HUES6 (cell line): Measurements from ENCODE around the gene TRPC5OS.
A peak's percentile ranks its signal among the peaks of the same experiment; 100 is the strongest.

Experiments
- H3K27ac ChIP-seq: 2 replicates; pipeline ENCODE4 v1.7.0; 2013; ENCODE audit warnings: low read depth, mild to moderate bottlenecking, low read length, inconsistent platforms
- H3K27me3 ChIP-seq: 2 replicates; pipeline ENCODE4 v1.6.1; 2013; ENCODE audit warnings: low read length; ENCODE audit not compliant: control insufficient read depth, insufficient read depth
- H3K36me3 ChIP-seq: 2 replicates; pipeline ENCODE4 v1.6.1; 2013; ENCODE audit warnings: low read length; ENCODE audit not compliant: control insufficient read depth, insufficient read depth
- H3K4me1 ChIP-seq: 2 replicates; pipeline ENCODE4 v1.6.1; 2013; ENCODE audit warnings: low read length; ENCODE audit not compliant: control insufficient read depth, insufficient read depth
- H3K4me3 ChIP-seq: 2 replicates; pipeline ENCODE4 v1.5.1; 2013; ENCODE audit warnings: low read depth, low read length
- H3K9ac ChIP-seq: one replicate; pipeline ENCODE4 v1.6.1; 2013; ENCODE audit warnings: mild to moderate bottlenecking, low read length
- H3K9me3 ChIP-seq: 2 replicates; pipeline ENCODE4 v1.6.1; 2013; ENCODE audit warnings: low read depth, low read length; ENCODE audit not compliant: control insufficient read depth, insufficient read depth

Gene TRPC5OS

DNA sequence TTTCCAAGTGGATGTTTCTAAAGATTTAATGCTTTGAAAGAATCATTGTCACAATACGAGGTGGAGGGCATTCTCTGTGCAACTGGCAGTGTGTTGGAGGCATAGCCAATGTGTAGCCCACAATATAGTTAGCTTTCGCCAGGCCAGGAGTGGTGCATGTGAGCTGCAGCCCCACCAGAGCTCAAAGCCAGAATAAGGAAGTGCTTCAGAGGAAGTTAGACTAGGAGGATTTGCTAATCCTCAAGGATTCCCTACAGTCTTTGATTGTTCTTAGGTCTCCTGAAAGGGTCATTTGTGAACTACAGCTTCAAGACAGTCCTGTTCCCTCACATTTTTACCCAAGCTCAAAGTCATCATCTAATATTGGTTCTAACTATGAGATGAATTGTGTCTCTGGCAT, 16.4 kb downstream of the TRPC5OS start:
- Histone ChIP-seq H3K27me3 (peaks cover 7% of the 10 kb centered on the region; the same call in 1 of the 2 replicates), H3K4me3 (no peak overlapping the region)

GRCh38 chrX:111896148-111896547, 20.2 kb downstream of the TRPC5OS start:
- Histone ChIP-seq H3K9me3 (no peaks in the 10 kb centered on the region), H3K4me1 (no peaks in the 10 kb centered on the region), H3K27ac (no peak overlapping the region), H3K9ac (no peak overlapping the region), H3K36me3 (no peaks in the 10 kb centered on the region), H3K4me3 (no peak overlapping the region), H3K27me3 (peaks cover 13% of the 10 kb centered on the region; the same call in 1 of the 2 replicates)

More for the DNA sequence above, 16.4 kb downstream of the TRPC5OS start:
- Histone ChIP-seq H3K27ac (no peak overlapping the region), H3K36me3 (no peaks in the 10 kb centered on the region), H3K4me1 (no peaks in the 10 kb centered on the region), H3K9ac (no peak overlapping the region), H3K9me3 (no peaks in the 10 kb centered on the region)

GRCh38 chrX:111914398-111915090, 38.6 kb downstream of the TRPC5OS start:
- peak overlapping the region; percentile 32 for H3K9ac ChIP-seq
- H3K27me3 ChIP-seq, result peaks cover 24% of the 10 kb centered on the region; the same call in 1 of the 2 replicates
- no peak overlapping the region for H3K4me3 ChIP-seq
- H3K27ac ChIP-seq, result peak overlapping the region; percentile 61
- peaks cover 3% of the 10 kb centered on the region; the same call in 1 of the 2 replicates for H3K9me3 ChIP-seq
- no peaks in the 10 kb centered on the region for H3K36me3 ChIP-seq
- H3K4me1 ChIP-seq, result peaks cover 17% of the 10 kb centered on the region

DNA sequence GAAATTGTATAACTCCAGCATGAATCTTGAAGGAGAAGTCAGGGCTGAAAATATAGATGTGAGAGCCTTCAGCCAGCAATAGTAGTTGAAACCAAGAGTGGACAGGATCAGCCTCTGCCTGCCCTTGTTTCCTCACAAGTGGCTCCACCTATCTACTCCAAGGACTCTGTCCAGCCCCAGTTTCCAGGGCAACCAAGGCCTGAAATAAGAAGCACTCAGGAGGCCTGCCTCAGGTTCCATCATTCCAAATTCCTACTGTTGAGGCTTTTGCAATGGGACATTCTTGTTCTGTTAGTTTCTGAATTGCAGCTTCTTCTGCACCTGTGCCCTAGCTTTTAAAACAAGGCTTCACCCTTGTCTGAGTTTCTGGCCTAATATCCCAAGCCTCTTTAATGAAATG, 41.6 kb downstream of the TRPC5OS start:
- Histone ChIP-seq H3K4me1 (peaks cover 17% of the 10 kb centered on the region), H3K9ac (no peak overlapping the region), H3K36me3 (no peaks in the 10 kb centered on the region), H3K27ac (no peak overlapping the region), H3K4me3 (no peak overlapping the region), H3K9me3 (peaks cover 3% of the 10 kb centered on the region; the same call in 1 of the 2 replicates), H3K27me3 (peaks cover 15% of the 10 kb centered on the region; the same call in 1 of the 2 replicates)

- no peaks in the 10 kb centered on the region for H3K9me3 ChIP-seq
Measured at GRCh38 chrX:111928456-111928855, 52.5 kb downstream of the TRPC5OS start.

More at GRCh38 chrX:111928456-111928855, 52.5 kb downstream of the TRPC5OS start:
- Histone ChIP-seq H3K4me1 (no peaks in the 10 kb centered on the region; the same call in 1 of the 2 replicates), H3K36me3 (no peaks in the 10 kb centered on the region), H3K9ac (no peak overlapping the region), H3K4me3 (no peak overlapping the region), H3K27ac (no peak overlapping the region), H3K27me3 (peaks cover 14% of the 10 kb centered on the region; the same call in 1 of the 2 replicates)
